ENCODE data around the gene DPP7. TPM values are rescaled to one million over a fixed set of nuclear protein-coding genes. Genes with fewer than 3 reads are reported as not detected.

DPP7 gene
- total RNA-seq, 1 experiment from 2014 or later = 230 TPM

DNA sequence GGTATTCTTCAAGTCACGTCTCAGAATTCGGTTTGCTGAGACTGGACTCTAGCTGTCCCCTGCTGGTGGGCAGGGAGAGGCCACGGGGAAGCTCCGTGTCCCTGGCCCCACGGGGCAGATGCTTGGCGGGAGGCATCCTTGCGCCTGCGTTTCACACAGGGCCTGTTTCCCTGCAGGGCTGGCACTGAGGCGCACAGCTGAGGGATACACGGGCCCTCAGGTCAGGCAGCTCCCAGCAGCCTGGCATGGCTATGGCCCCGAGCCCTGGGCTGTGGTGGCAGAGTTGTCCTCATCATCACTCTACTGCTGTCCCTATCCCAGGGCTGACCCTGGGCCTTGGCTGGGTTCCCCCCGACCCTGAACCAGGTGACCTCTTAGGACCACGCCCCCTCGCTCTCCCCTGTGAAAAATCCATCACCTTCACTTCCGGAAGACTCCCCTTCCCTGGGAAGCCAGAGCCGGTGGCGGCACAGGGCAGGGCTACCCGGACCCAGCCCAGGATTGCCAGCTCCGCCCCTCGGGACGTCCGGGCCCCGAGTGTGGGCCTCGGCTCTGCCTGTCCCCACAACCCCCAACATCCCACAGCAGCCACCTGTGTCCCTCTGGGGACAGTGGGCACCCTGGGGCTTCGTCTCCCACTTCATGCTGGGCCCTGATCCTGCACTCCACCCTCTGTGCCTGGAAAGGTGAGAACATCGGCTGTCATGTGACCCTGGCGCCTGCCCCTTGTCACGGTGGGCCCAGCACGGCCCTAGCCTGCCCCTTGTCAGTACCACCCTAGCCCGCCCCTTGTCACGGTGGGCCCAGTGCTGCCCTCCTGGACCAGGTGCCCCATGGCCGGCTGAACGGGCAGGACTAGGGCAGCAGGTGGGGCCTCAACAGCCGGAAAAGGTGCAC is 5.0 kb downstream of the DPP7 start:
- no peak overlapping the region for H3K4me3 Mint-ChIP-seq (ENCODE audit: unreplicated experiment)
- Histone ChIP-seq H3K4me3 (ENCODE audit: low read depth, low read length) (no peak overlapping the region), H3K36me3 (ENCODE audit: control insufficient read depth, insufficient read depth, low read length) (peaks cover 2% of the 10 kb centered on the region), H3K9me3 (no peaks in the 10 kb centered on the region), H3K27me3 (replicated peaks; ENCODE audit: control insufficient read depth, insufficient read depth, low read length) (no peaks in the 10 kb centered on the region), H3K4me1 (no peaks in the 10 kb centered on the region)
- no peak overlapping the region for H3K27ac Mint-ChIP-seq (ENCODE audit: unreplicated experiment)
- H3K9me3 Mint-ChIP-seq (ENCODE audit: unreplicated experiment) = no peaks in the 10 kb centered on the region
- no peaks in the 10 kb centered on the region for H3K4me1 Mint-ChIP-seq (ENCODE audit: low read depth, unreplicated experiment)
- TF ChIP-seq, protein P1, sequence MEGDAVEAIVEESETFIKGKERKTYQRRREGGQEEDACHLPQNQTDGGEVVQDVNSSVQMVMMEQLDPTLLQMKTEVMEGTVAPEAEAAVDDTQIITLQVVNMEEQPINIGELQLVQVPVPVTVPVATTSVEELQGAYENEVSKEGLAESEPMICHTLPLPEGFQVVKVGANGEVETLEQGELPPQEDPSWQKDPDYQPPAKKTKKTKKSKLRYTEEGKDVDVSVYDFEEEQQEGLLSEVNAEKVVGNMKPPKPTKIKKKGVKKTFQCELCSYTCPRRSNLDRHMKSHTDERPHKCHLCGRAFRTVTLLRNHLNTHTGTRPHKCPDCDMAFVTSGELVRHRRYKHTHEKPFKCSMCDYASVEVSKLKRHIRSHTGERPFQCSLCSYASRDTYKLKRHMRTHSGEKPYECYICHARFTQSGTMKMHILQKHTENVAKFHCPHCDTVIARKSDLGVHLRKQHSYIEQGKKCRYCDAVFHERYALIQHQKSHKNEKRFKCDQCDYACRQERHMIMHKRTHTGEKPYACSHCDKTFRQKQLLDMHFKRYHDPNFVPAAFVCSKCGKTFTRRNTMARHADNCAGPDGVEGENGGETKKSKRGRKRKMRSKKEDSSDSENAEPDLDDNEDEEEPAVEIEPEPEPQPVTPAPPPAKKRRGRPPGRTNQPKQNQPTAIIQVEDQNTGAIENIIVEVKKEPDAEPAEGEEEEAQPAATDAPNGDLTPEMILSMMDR (IDR thresholded peaks at IDR 0.05; ENCODE audit: insufficient read depth in 1 of 2, low read depth in 1 of 2, low read length in 1 of 2, severe bottlenecking in 1 of 2, unreplicated experiment in 1 of 2) = peak in 1 of 2 experiments; percentile 5
- ChIA-PET CTCF (interaction anchor here (1.1 to 1.7 kb wide), 3 partner anchors 14 to 41 kb away, joined by 3 to 6 read pairs (median 4); partner anchors contain the start of gene MAN1B1), POLR2A (no interaction called here)
- intact Hi-C loops (cut with micrococcal nuclease; ENCODE audit: unreplicated experiment) = no loop called here
- H3K36me3 Mint-ChIP-seq (ENCODE audit: insufficient read depth, unreplicated experiment) = peaks cover 18% of the 10 kb centered on the region
- DNase-seq = no peak
- BruUV-seq (replicated peaks) = no TSS peak
- H3K27me3 Mint-ChIP-seq (ENCODE audit: insufficient read depth, unreplicated experiment) = no peaks in the 10 kb centered on the region

DNA sequence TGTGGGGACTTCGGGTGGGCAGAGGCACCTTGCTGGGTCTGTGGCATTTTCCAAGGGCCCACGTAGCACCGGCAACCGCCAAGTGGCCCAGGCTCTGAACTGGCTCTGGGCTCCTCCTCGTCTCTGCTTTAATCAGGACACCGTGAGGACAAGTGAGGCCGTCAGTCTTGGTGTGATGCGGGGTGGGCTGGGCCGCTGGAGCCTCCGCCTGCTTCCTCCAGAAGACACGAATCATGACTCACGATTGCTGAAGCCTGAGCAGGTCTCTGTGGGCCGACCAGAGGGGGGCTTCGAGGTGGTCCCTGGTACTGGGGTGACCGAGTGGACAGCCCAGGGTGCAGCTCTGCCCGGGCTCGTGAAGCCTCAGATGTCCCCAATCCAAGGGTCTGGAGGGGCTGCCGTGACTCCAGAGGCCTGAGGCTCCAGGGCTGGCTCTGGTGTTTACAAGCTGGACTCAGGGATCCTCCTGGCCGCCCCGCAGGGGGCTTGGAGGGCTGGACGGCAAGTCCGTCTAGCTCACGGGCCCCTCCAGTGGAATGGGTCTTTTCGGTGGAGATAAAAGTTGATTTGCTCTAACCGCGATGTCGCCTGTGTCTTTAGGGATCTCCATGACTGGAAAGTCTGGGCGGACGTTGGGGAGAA is 5.8 kb downstream of the DPP7 start:
- no peak overlapping the region for H3K4me3 ChIP-seq (ENCODE audit: low read depth, low read length)
- no peak overlapping the region for H3K4me3 Mint-ChIP-seq (ENCODE audit: unreplicated experiment)
- TSS peak; percentile 54 for BruUV-seq (replicated peaks)
- no peaks in the 10 kb centered on the region for H3K9me3 Mint-ChIP-seq (ENCODE audit: unreplicated experiment)
- H3K4me1 ChIP-seq = no peaks in the 10 kb centered on the region
- H3K36me3 ChIP-seq (ENCODE audit: control insufficient read depth, insufficient read depth, low read length) = peaks cover 3% of the 10 kb centered on the region
- no peaks in the 10 kb centered on the region for H3K27me3 ChIP-seq (replicated peaks; ENCODE audit: control insufficient read depth, insufficient read depth, low read length)
- H3K27ac Mint-ChIP-seq (ENCODE audit: unreplicated experiment) = no peak overlapping the region
- CTCF ChIA-PET = interaction anchor here (0.5 to 1.7 kb wide), 5 partner anchors 9 to 130 kb away, joined by 3 to 6 read pairs (median 4); partner anchors contain the start of gene MAN1B1
- TF ChIP-seq, protein P1 (IDR thresholded peaks at IDR 0.05; ENCODE audit: insufficient read depth in 1 of 2, low read depth in 1 of 2, low read length in 1 of 2, severe bottlenecking in 1 of 2, unreplicated experiment in 1 of 2) = no peak
- H3K9me3 ChIP-seq = no peaks in the 10 kb centered on the region
- no peaks in the 10 kb centered on the region for H3K27me3 Mint-ChIP-seq (ENCODE audit: insufficient read depth, unreplicated experiment)
- POLR2A ChIA-PET = no interaction called here
- peaks cover 18% of the 10 kb centered on the region for H3K36me3 Mint-ChIP-seq (ENCODE audit: insufficient read depth, unreplicated experiment)
- intact Hi-C loops (cut with micrococcal nuclease; ENCODE audit: unreplicated experiment) = no loop called here
- no peak for DNase-seq
- no peaks in the 10 kb centered on the region for H3K4me1 Mint-ChIP-seq (ENCODE audit: low read depth, unreplicated experiment)

DNA sequence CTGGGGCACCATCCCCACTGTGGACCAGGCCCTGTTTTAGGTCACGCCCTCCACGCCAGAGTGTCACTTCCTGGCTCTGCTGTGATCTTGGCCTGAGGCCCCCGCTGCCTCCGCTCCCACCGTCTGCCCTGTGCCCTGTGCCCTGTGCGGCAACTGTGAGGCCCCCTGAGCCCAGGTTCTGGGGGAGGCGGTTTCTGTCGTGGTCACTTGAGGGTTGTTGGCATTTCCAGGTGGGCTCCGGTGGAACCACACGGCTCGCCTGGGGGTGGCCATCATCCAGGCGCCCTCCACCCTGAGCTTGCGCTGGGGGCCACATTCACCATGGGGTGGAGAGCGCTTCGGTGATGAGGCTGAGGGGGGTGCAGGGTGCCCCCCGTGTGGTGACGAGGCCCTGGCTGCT is 6.6 kb downstream of the DPP7 start:
- DNase-seq = no peak
- intact Hi-C loops (cut with micrococcal nuclease; ENCODE audit: unreplicated experiment) = no loop called here
- ChIA-PET CTCF (interaction anchor here (0.6 to 1.7 kb wide), 3 partner anchors 21 to 131 kb away, joined by 4 to 6 read pairs (median 6); partner anchors contain the start of gene MAN1B1), POLR2A (no interaction called here)
- Histone ChIP-seq H3K36me3 (ENCODE audit: control insufficient read depth, insufficient read depth, low read length) (peaks cover 9% of the 10 kb centered on the region), H3K4me1 (no peaks in the 10 kb centered on the region), H3K27me3 (replicated peaks; ENCODE audit: control insufficient read depth, insufficient read depth, low read length) (no peaks in the 10 kb centered on the region), H3K4me3 (ENCODE audit: low read depth, low read length) (no peak overlapping the region), H3K9me3 (no peaks in the 10 kb centered on the region)
- Mint-ChIP-seq H3K36me3 (ENCODE audit: insufficient read depth, unreplicated experiment) (peaks cover 18% of the 10 kb centered on the region), H3K4me1 (ENCODE audit: low read depth, unreplicated experiment) (no peaks in the 10 kb centered on the region), H3K4me3 (ENCODE audit: unreplicated experiment) (no peak overlapping the region), H3K27me3 (ENCODE audit: insufficient read depth, unreplicated experiment) (no peaks in the 10 kb centered on the region), H3K27ac (ENCODE audit: unreplicated experiment) (no peak overlapping the region), H3K9me3 (ENCODE audit: unreplicated experiment) (no peaks in the 10 kb centered on the region)
- no TSS peak for BruUV-seq (replicated peaks)
- TF ChIP-seq, protein P1 (IDR thresholded peaks at IDR 0.05; ENCODE audit: insufficient read depth in 1 of 2, low read depth in 1 of 2, low read length in 1 of 2, severe bottlenecking in 1 of 2, unreplicated experiment in 1 of 2) = no peak

Data from Caco-2 (cell line).